Activated naive CD8-positive, alpha-beta T cell treated with anti-CD3 and anti-CD28 coated beads, Interleukin-2, amount 10 ng/mL, durations not matched to agents 7 days and 5 days (primary cell): ENCODE results near the gene GAMT. TPM values are rescaled to one million over a fixed set of nuclear protein-coding genes. Genes with fewer than 3 reads are reported as not detected.
A peak's percentile ranks its signal among the peaks of the same experiment; 100 is the strongest.

Experiments
- ATAC-seq: fragments of 150-1000 bp; cut with Tn5 transposase; one replicate; pipeline ENCODE4 v1.10.0; 2021; ENCODE audit warnings: low read depth, moderate library complexity
- POLR2A ChIA-PET: fragments of 350-600 bp; sonication (Branson Sonifier 250); formaldehyde crosslinking; loops from one replicate; lab custom pipeline; 2021; ENCODE audit warnings: antibody characterized with exemption; lab: Charles Lee
- DNase-seq: peaks from one replicate; pipeline ENCODE4 v3.0.0; 2021
- H3K27ac Mint-ChIP-seq: one replicate; pipeline ENCODE4 v1.8.0; 2022; ENCODE audit warnings: mild to moderate bottlenecking, mixed read lengths
- H3K27me3 Mint-ChIP-seq: one replicate; pipeline ENCODE4 v1.8.0; 2022; ENCODE audit warnings: mild to moderate bottlenecking, moderate library complexity, mixed read lengths
- H3K36me3 Mint-ChIP-seq: one replicate; pipeline ENCODE4 v1.8.0; 2021; ENCODE audit warnings: mild to moderate bottlenecking, mixed read lengths
- H3K4me1 Mint-ChIP-seq: one replicate; pipeline ENCODE4 v1.8.0; 2021; ENCODE audit warnings: mixed read lengths
- H3K4me3 Mint-ChIP-seq: one replicate; pipeline ENCODE4 v1.8.0; 2022; ENCODE audit warnings: mild to moderate bottlenecking, moderate library complexity, mixed read lengths
- H3K9me3 Mint-ChIP-seq: one replicate; pipeline ENCODE4 v1.8.0; 2021; ENCODE audit warnings: mixed read lengths
- total RNA-seq, 2 experiments: library from RNA; stranded (reverse); gene quantifications; one replicate each; pipeline ENCODE4 v1.2.3, GENCODE V29; 2021

The GAMT gene
- total RNA-seq, 2 experiments from 2014 or later = 17.9 to 18.9 TPM

- ATAC-seq (no peak), DNase-seq (no peak)
- POLR2A ChIA-PET = no interaction called here
- Mint-ChIP-seq H3K4me3 (no peak overlapping the region), H3K27me3 (no peaks in the 10 kb centered on the region), H3K4me1 (peaks cover 1% of the 10 kb centered on the region), H3K9me3 (no peaks in the 10 kb centered on the region), H3K36me3 (peaks cover 7% of the 10 kb centered on the region), H3K27ac (no peak overlapping the region)
These were observed 28.4 kb upstream of the GAMT start for GRCh38 chr19:1429750-1430149.

DNA sequence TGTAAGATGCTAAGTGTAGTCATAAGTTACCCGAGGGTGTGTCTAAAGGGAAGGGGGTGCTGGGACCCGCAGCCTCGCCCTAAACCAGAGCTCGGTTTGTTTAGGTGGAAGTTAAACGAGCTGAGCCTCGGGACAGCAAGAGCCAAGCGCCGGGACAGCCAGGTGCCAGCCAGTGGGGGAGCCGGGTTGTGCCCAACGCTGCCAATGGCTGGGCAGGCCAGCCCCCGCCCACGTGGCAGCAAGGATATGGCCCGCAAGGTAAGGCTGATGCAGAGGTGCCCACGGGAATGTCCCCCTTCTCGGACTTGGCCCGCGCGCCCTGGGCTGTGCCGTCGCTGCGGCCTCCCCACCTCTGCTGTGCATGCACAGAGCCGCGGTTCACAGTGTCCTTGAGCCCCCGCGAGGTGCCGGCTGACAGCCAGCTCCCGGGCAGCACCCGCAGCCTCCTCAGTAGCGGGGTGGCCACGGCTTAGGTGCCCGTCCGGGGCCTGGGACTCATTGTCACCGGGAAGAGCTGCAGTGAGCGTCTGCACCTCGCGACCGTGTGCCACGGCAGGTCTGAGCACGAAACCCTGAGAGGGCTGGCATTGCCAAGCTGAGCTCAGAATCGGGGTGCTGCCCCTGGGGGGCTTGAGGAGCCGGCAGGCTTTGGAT, 27.5 kb upstream of the GAMT start:
- Mint-ChIP-seq H3K27me3 (no peaks in the 10 kb centered on the region), H3K4me3 (no peak overlapping the region), H3K27ac (no peak overlapping the region), H3K36me3 (peaks cover 10% of the 10 kb centered on the region), H3K9me3 (no peaks in the 10 kb centered on the region), H3K4me1 (peaks cover 1% of the 10 kb centered on the region)
- no peak for DNase-seq
- ATAC-seq = no peak
- POLR2A ChIA-PET = no interaction called here

DNA sequence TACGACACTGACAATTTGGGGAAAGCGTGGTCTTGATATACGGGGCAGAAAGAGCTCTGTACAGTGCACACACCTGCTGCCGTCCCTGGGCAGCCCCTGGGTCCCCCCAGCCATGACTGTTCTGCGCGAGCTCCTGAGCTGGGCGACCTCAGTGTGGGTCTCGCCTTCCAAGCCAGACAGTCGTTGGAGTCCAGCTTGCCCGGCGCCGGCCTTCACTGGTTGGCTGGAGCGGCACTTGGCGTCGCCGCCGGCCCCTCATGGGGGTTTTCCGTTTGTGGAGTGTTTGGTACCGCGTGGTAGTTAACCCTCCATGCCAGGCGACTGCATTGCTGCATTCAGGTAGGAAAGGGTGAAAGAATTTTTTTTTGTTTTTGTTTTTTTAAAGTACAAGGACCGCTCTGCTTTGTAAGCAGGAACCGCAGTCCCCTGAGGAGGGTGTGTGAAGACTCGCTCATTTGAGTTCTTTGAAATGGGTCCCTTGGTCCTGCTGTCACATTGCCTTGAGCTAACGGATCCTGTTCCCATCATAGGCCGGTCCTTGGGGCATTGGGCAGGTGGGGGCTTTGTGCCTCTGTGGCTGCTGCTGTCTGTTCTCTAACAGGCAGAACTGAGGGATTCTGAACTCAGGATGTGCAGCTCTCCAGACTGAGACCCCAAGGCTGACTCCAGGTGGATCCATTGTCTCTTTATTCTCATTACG, 26.0 kb upstream of the GAMT start:
- H3K9me3 Mint-ChIP-seq = no peaks in the 10 kb centered on the region
- POLR2A ChIA-PET = no interaction called here
- peaks cover 1% of the 10 kb centered on the region for H3K4me1 Mint-ChIP-seq
- DNase-seq = no peak
- no peak overlapping the region for H3K4me3 Mint-ChIP-seq
- H3K27me3 Mint-ChIP-seq = no peaks in the 10 kb centered on the region
- H3K36me3 Mint-ChIP-seq = peaks cover 17% of the 10 kb centered on the region
- ATAC-seq = no peak
- H3K27ac Mint-ChIP-seq = no peak overlapping the region

GRCh38 chr19:1426736-1427135, 25.4 kb upstream of the GAMT start:
- DNase-seq (no peak), ATAC-seq (no peak)
- no peaks in the 10 kb centered on the region for H3K9me3 Mint-ChIP-seq
- peaks cover 15% of the 10 kb centered on the region for H3K36me3 Mint-ChIP-seq
- no peak overlapping the region for H3K27ac Mint-ChIP-seq
- POLR2A ChIA-PET = no interaction called here
- H3K4me3 Mint-ChIP-seq = no peak overlapping the region
- H3K4me1 Mint-ChIP-seq = peaks cover 1% of the 10 kb centered on the region
- H3K27me3 Mint-ChIP-seq = no peaks in the 10 kb centered on the region

- Mint-ChIP-seq H3K27me3 (no peaks in the 10 kb centered on the region), H3K4me1 (peaks cover 2% of the 10 kb centered on the region), H3K36me3 (peaks cover 14% of the 10 kb centered on the region), H3K9me3 (no peaks in the 10 kb centered on the region), H3K27ac (no peak overlapping the region), H3K4me3 (no peak overlapping the region)
- ATAC-seq (no peak), DNase-seq (no peak)
- POLR2A ChIA-PET = no interaction called here
These were observed 24.6 kb upstream of the GAMT start for GRCh38 chr19:1425902-1426301.

- H3K27me3 Mint-ChIP-seq = no peaks in the 10 kb centered on the region
- no peak overlapping the region for H3K27ac Mint-ChIP-seq
- H3K4me1 Mint-ChIP-seq = peaks cover 3% of the 10 kb centered on the region
- H3K9me3 Mint-ChIP-seq = no peaks in the 10 kb centered on the region
- no peak overlapping the region for H3K4me3 Mint-ChIP-seq
- peaks cover 15% of the 10 kb centered on the region for H3K36me3 Mint-ChIP-seq
- POLR2A ChIA-PET = interaction anchor here (0.6 kb wide), 1 partner anchor 353 kb away, joined by 5 read pairs; no protein-coding TSS in a partner anchor
- ATAC-seq = no peak
- DNase-seq = no peak
These were observed 23.9 kb upstream of the GAMT start for GRCh38 chr19:1425102-1425837.

- POLR2A ChIA-PET = interaction anchor here (0.6 kb wide), 1 partner anchor 354 kb away, joined by 5 read pairs; no protein-coding TSS in a partner anchor
- no peak for ATAC-seq
- peak overlapping the region; percentile 51 for H3K27ac Mint-ChIP-seq
- H3K9me3 Mint-ChIP-seq = no peaks in the 10 kb centered on the region
- DNase-seq = no peak
- no peaks in the 10 kb centered on the region for H3K27me3 Mint-ChIP-seq
- peaks cover 3% of the 10 kb centered on the region for H3K4me1 Mint-ChIP-seq
- H3K36me3 Mint-ChIP-seq = peaks cover 17% of the 10 kb centered on the region
- no peak overlapping the region for H3K4me3 Mint-ChIP-seq
These were observed 23.0 kb upstream of the GAMT start for GRCh38 chr19:1424192-1424955.

DNA sequence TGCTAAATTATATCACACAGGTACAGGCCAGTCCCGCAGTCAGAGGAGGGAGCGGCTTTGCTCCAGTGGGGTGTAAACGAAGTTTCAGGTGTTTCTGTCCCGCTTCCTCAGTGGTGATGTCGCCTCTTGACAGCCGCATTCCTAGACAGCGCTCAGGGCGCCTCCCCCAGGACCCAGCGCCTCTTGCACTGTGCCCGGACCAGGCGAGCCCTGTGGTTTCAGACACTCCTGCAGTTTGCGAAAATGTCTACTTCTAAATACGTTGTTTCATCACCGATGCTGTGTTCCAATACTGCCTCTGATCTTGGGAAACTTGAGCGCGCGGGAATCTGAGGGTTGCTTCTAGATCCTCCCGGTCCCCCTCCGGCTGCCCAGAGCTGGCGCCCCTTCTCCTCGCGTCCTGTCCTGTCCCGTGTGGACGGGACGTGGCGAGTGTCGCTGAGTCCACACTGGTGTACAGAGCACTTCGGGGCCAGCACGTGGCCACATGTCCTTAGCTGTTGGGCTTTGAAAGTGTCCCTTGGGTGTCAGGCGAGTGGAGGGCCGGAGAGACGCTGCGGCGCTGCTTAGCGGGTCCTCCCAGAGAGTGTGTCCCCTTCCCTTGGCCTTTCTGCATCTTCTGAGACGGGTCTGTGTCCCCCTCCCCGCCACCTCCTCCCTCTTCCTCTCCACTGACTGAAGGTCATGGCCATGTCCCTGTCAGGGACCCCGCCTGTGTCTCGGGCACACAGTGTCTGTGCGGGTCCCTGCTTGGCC, 22.3 kb upstream of the GAMT start:
- ATAC-seq (no peak), DNase-seq (no peak)
- POLR2A ChIA-PET = no interaction called here
- H3K4me3 Mint-ChIP-seq = no peak overlapping the region
- H3K4me1 Mint-ChIP-seq = peaks cover 3% of the 10 kb centered on the region
- peaks cover 18% of the 10 kb centered on the region for H3K36me3 Mint-ChIP-seq
- H3K9me3 Mint-ChIP-seq = no peaks in the 10 kb centered on the region
- no peaks in the 10 kb centered on the region for H3K27me3 Mint-ChIP-seq
- no peak overlapping the region for H3K27ac Mint-ChIP-seq

DNA sequence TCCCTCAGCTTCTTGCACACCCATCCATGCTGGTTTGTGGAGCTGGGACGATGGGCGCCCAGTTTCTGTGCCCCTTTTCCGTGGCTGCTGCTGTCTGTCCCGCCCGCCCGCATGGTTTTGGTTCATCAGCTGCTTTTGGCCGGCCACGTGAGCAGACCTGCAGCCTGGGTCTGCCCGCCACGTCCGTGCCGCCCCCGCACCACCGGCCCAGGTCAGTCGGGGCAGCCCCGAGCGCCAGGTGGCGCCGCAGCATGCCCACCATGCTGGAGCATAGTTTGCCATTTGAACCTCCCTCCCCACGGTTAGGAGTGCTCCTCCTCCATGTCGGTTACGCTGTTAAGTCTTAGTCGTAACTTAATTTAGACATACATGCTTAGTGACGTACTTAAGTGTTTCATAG, 21.6 kb upstream of the GAMT start:
- peaks cover 3% of the 10 kb centered on the region for H3K4me1 Mint-ChIP-seq
- POLR2A ChIA-PET = no interaction called here
- DNase-seq (no peak), ATAC-seq (no peak)
- no peaks in the 10 kb centered on the region for H3K27me3 Mint-ChIP-seq
- no peaks in the 10 kb centered on the region for H3K9me3 Mint-ChIP-seq
- H3K36me3 Mint-ChIP-seq = peaks cover 18% of the 10 kb centered on the region
- H3K4me3 Mint-ChIP-seq = no peak overlapping the region
- no peak overlapping the region for H3K27ac Mint-ChIP-seq

GRCh38 chr19:1422360-1422759, 21.0 kb upstream of the GAMT start:
- H3K4me3 Mint-ChIP-seq = no peak overlapping the region
- H3K27ac Mint-ChIP-seq = no peak overlapping the region
- no peak for DNase-seq
- no peaks in the 10 kb centered on the region for H3K9me3 Mint-ChIP-seq
- no peak for ATAC-seq
- POLR2A ChIA-PET = no interaction called here
- H3K27me3 Mint-ChIP-seq = no peaks in the 10 kb centered on the region
- H3K4me1 Mint-ChIP-seq = peaks cover 6% of the 10 kb centered on the region
- H3K36me3 Mint-ChIP-seq = peaks cover 21% of the 10 kb centered on the region

GRCh38 chr19:1421958-1422305, 20.6 kb upstream of the GAMT start:
- POLR2A ChIA-PET = no interaction called here
- no peak overlapping the region for H3K4me3 Mint-ChIP-seq
- no peaks in the 10 kb centered on the region for H3K9me3 Mint-ChIP-seq
- H3K27ac Mint-ChIP-seq = no peak overlapping the region
- no peak for DNase-seq
- no peak for ATAC-seq
- H3K36me3 Mint-ChIP-seq = peaks cover 23% of the 10 kb centered on the region
- no peaks in the 10 kb centered on the region for H3K27me3 Mint-ChIP-seq
- peaks cover 7% of the 10 kb centered on the region for H3K4me1 Mint-ChIP-seq

DNA sequence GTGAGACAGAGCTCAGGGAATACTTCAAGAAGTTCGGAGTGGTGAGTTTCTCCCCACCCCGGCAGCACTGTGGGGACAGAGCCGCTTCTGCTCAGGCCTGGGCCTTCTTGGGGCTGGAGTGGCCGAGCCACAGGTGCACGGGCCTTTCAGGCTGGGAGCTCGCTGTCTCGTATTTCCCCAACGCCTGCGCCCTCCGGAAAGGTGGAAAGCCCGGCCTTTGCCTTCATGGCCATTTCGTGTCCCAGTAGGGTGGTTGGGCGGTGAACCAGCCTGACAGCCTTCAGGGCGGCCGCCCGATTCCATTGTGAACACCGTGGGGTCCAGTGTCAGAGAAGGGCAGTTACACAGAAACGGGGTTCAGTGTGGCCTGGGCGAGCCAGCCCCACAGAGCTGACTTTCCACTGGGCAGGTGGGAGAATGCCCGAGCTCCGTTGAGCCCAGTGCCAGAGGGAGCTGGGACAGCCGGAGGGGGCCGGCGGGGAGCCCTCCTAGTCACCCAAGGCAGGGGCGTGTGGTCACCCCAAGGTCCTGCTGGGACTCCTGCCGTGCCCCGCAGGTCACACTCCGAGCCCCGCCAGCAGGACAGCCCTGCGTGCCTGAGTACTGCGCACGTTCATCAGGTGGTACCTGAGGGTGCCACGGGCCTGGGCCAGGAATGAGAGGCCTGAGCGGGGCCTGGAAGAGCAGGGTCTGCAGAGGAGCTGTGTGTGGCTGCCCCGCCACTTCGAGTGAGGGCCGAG, 20.0 kb upstream of the GAMT start:
- H3K36me3 Mint-ChIP-seq = peaks cover 23% of the 10 kb centered on the region
- H3K27ac Mint-ChIP-seq = no peak overlapping the region
- H3K27me3 Mint-ChIP-seq = no peaks in the 10 kb centered on the region
- no peaks in the 10 kb centered on the region for H3K9me3 Mint-ChIP-seq
- DNase-seq = no peak
- no peak overlapping the region for H3K4me3 Mint-ChIP-seq
- ATAC-seq = no peak
- POLR2A ChIA-PET = no interaction called here
- peaks cover 7% of the 10 kb centered on the region for H3K4me1 Mint-ChIP-seq
